ENCODE data around the gene ASIC4.

ASIC4 gene

GRCh38 chr2:219482674-219483405, 31.4 kb upstream of the ASIC4 start:
- DNase-seq: no peak

GRCh38 chr2:219483451-219484342, 30.6 kb upstream of the ASIC4 start:
- no peak for DNase-seq

DNA sequence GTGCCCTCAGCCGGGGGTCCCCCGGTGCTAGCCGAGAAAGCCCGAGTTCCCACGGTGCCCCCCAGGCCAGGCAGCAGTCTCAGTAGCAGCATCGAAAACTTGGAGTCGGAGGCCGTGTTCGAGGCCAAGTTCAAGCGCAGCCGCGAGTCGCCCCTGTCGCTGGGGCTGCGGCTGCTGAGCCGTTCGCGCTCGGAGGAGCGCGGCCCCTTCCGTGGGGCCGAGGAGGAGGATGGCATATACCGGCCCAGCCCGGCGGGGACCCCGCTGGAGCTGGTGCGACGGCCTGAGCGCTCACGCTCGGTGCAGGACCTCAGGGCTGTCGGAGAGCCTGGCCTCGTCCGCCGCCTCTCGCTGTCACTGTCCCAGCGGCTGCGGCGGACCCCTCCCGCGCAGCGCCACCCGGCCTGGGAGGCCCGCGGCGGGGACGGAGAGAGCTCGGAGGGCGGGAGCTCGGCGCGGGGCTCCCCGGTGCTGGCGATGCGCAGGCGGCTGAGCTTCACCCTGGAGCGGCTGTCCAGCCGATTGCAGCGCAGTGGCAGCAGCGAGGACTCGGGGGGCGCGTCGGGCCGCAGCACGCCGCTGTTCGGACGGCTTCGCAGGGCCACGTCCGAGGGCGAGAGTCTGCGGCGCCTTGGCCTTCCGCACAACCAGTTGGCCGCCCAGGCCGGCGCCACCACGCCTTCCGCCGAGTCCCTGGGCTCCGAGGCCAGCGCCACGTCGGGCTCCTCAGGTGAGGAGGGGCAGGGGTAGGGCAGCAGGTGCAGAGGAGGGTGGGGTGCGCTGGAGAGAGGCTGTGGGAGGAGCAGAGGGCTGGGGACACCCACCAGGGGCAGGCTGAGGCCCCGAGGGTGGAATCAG, 29.7 kb upstream of the ASIC4 start:
- DNase-seq: no peak

DNA sequence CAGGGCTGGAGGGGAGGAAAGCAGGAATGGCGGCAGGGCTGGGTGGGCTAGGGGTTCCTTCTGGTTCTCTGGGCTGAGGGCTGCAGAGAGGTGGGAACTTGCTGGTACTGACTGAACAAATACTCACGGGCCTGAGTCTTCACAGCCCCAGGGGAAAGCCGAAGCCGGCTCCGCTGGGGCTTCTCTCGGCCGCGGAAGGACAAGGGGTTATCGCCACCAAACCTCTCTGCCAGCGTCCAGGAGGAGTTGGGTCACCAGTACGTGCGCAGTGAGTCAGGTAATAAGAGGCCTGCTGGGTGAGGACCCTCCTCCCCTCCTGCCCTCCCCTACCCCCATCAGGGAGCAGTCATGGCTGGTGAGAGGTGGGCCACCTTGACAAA, 29.1 kb upstream of the ASIC4 start:
- no peak for DNase-seq

DNA sequence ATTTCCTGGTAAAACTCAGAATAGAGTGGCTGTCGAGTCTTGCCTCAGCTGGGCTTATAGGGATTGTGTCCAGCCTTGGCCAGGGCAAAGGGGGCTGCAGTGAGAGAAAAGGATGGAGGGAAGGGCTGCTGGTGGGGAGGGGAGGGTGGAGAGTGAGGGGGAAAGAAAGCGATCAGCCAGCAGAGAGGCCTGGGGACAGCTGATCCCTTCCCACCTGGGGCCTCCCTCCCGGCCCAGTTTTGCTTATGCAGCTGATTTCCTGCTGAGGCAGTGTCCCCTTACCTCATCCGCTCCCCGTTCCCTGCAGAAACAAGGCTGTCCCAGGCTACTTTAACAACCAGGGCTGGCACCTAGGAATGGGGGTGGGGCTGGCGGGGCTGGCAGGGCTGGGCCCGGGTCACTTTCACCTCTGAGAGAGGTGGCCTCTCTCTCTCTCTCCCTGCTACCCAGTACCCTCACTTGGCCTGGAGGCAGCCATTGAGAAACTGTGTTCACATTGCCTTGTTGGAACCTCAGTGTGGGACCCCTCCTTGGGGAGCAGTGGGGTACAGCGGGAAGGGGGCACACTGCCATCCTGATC, 27.8 kb upstream of the ASIC4 start:
- DNase-seq: no peak

DNA sequence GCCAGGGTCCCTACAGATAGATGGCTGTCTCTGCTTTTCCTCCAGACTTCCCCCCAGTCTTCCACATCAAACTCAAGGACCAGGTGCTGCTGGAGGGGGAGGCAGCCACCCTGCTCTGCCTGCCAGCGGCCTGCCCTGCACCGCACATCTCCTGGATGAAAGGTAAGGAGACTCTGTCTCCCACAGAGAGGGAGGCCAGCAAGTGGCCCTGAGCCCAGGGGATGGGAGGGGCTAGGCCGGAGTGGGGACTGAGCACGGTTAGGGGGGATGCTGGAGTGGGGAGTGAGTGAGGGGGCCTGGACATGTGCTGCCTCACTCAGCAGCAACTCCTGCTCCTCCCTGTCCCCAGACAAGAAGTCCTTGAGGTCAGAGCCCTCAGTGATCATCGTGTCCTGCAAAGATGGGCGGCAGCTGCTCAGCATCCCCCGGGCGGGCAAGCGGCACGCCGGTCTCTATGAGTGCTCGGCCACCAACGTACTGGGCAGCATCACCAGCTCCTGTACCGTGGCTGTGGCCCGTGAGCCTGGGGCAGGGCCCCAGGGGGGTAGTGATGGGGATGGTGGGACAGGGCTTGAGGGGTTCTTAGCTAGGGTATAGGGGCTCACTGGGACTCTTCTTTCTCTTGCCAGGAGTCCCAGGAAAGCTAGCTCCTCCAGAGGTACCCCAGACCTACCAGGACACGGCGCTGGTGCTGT, 26.0 kb upstream of the ASIC4 start:
- DNase-seq: no peak

DNA sequence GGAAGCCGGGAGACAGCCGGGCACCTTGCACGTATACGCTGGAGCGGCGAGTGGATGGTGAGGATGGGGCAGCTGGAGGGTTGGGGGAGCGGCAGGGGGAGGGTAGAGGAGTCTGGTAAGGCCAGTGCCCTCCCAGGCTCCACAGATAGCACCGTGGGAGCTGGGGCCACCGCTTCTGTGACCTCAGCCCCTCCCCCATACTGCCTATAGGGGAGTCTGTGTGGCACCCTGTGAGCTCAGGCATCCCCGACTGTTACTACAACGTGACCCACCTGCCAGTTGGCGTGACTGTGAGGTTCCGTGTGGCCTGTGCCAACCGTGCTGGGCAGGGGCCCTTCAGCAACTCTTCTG, 25.5 kb upstream of the ASIC4 start:
- no peak for DNase-seq

DNA sequence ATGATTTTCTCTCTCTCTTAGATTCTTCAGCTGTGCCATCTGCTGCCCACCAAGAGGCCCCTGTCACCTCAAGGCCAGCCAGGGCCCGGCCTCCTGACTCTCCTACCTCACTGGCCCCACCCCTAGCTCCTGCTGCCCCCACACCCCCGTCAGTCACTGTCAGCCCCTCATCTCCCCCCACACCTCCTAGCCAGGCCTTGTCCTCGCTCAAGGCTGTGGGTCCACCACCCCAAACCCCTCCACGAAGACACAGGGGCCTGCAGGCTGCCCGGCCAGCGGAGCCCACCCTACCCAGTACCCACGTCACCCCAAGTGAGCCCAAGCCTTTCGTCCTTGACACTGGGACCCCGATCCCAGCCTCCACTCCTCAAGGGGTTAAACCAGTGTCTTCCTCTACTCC, 25.0 kb upstream of the ASIC4 start:
- DNase-seq: no peak

GRCh38 chr2:219490186-219490585, 24.1 kb upstream of the ASIC4 start:
- no peak for DNase-seq

GRCh38 chr2:219490600-219491130, 23.6 kb upstream of the ASIC4 start:
- DNase-seq: no peak

DNA sequence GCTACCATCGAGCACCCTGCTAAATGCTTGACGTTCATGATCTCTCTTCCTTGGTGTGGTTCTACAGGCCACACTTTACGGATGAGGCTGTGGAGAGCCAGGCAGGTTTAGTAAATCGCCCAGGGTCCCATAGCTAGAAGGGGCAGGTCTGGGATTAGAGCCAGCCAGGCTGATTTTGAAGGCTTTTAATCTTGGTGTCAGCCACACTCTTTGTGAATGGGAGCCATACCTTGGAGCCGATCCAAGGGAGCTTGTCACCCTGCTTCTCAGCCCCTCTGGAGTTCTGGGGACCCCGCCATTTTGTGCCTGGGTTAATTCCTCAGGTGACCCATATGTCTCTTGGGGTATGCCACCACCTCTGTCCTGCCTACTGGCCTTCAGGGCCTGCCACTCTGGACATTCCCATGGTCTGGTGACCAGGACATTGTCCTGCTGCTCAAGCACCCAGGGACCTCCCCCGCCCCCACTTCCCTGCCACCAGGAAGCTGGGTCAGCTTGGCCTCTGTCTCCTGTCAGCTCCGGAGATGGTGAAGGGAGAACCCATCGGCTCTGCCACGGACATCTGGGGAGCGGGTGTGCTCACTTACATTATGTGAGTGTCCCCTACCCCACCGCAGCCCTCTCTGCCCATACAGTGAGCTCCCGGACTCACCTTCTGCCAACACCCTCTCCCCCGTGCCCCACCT, 22.9 kb upstream of the ASIC4 start:
- no peak for DNase-seq

DNA sequence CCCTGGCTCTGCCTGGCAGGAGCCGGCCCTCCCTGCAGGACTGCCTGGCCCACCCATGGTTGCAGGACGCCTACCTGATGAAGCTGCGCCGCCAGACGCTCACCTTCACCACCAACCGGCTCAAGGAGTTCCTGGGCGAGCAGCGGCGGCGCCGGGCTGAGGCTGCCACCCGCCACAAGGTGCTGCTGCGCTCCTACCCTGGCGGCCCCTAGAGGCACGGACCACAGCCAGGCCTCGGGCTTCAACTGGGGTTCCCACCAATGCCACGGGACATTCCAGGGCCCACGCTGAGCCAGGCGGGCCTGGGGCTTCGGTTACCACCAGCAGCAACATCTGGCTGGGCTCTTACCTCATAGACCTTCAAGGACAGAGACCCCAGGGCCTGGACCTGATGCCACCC, 21.7 kb upstream of the ASIC4 start:
- no peak for DNase-seq

GRCh38 chr2:219493086-219493485, 21.2 kb upstream of the ASIC4 start:
- no peak for DNase-seq

- DNase-seq: no peak
Observed at GRCh38 chr2:219494952-219495530, 19.2 kb upstream of the ASIC4 start.

GRCh38 chr2:219495531-219496122, 18.7 kb upstream of the ASIC4 start:
- DNase-seq: peak; percentile 37

GRCh38 chr2:219496247-219496824, 17.9 kb upstream of the ASIC4 start:
- no peak for DNase-seq

DNA sequence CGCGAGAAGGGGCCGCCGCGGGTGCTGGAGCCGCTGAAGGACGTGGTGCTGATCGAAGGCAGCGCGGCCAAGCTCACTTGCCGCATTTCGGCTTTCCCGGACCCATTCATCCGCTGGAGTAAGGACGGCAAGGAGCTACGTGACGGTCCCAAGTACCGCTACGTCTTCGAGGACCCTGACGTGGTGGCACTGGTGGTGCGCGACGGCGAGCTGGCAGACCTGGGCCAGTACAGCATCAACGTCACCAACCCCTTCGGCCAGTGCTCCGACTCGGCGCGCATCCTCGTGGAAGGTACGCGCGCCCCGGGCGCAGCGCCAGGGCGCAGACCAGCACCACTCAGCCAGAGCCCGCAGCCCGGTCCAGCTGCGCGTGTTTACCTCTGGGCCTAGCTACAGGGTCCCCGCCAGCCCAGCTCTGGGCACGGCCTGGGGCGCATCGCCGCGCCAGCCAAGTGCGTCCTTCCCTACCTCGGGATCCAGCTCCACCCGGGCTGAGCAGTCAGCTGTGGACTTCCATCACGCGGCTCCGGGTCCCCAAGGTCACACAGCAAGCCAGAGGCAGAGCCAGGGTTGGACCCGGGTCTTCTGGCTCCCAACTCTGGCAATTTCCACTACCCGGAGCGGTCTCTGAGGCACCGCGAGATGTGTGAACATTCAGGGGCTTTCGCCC, 17.3 kb upstream of the ASIC4 start:
- DNase-seq: no peak

DNA sequence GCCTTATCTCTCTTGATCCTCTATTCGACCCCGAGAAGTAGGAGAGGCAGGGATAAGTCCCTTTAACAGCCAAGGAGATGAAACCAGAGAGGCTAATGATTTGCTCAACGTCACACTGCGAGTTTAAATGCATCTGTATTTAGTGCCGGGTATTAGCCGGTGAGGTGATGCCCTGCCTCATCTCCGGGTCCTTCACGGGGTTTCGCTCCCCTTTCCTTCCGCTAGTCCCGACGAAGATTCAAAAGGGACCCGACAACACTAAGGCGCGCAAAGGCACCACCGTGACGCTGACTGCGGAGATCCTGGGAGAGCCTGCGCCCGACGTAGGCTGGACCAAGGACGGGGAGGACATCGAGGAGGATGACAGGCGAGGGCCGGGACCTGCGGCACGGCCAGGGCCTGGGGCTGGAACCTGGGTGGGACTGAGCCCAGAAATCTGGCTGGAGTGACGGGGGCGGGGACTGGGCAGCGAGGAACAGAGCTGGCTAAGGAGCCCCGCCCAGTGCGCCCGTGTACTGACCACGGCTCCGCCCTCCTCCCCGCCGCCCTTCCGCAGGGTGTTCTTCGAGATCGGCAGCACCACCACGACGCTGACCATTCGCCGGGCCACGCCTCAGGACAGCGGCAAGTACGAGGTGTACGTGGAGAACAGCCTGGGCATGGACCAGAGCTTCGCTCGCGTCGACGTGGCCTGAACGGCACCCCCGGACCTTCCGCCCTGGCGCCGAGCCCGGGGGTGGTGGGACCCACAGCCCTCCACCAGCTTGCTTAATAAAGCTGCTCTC, 16.6 kb upstream of the ASIC4 start:
- DNase-seq: no peak

Data from effector CD4-positive, alpha-beta T cell (primary cell).